Left forelimb (tissue), 1 donor: Measurements from ENCODE around the gene IPO11.
"Not testable (repeated sequence)": the region's sequence is repeated elsewhere in the genome, so short reads cannot be mapped to it uniquely, and the experiment has no call there.

Experiments used
- DNase-seq: peaks from one replicate; pipeline ENCODE4 v3.0.0-alpha.2; 2018; ENCODE audit warnings: low spot score

Gene IPO11

GRCh38 chr5:62649025-62649424 is 236.5 kb downstream of the IPO11 start:
- no peak for DNase-seq

DNA sequence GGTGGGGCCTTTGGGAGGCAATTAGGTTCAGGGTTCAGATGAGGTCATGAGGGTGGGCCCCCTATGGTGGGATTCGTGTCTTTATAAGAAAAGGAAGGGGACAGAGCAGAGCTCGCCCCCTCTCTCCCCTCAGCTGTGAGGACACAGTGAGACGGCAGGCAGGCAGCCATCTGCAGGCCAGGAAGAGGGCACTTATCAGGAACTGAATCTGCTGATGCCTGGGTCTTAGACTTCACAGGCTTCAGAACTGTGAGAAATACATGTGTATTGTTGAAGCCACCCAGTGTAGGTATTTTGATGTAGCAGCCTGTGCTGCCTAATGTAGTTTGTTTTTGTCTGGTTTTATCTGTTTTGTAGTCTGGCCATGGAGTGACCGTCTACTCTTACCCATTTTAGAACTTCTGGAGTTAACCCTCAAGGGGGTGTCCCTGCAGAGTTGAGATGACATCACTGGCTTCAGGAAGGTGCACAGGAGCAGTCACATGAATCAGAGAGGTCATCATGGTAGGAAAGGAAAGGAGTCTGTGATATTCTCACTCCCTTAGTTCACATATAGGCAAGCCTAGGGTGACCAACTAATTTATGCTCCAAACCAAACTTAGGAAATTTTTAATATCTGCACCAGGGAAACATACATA is 237.0 kb downstream of the IPO11 start:
- DNase-seq = no peak

DNA sequence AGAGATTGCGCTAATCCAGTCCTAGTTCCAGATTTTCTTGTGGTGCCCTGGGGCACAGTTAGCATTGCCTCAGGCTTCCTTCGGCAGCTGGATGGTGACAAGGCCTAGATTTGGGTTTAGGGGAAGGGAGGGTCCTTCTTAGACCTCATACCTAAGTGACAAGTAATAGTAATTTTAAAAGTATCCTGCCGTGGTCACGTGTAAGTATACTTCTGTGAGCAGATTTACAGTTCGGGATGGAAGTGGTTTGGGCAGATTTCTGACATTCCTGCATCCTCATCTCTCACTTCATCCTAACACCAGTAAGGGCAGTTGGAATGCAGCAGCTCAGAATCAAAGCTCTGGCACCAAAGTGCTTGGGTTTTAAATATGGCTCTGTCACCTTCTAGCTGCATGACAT is 237.6 kb downstream of the IPO11 start:
- no peak for DNase-seq

DNA sequence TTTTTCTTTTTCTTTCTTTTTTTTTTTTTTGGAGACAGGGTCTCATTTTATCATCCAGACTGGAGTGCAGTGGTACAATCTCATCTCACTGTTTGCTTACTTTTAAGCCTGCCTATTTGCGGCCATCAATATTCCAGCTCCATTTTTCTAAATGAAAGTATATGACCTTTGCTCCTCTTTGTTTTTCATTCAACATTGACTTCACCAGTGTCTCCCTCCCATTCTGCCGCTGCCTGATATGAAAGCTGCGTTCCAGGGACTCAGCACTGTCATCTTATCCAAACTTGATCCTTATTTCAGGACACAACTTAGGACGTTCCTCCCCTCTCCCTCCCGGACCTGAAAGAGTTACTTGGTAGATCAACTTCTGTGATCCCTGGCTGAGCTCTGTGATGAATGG is 239.7 kb downstream of the IPO11 start:
- no peak for DNase-seq

- no peak for DNase-seq
These were observed 240.7 kb downstream of the IPO11 start for GRCh38 chr5:62653001-62653863.

DNA sequence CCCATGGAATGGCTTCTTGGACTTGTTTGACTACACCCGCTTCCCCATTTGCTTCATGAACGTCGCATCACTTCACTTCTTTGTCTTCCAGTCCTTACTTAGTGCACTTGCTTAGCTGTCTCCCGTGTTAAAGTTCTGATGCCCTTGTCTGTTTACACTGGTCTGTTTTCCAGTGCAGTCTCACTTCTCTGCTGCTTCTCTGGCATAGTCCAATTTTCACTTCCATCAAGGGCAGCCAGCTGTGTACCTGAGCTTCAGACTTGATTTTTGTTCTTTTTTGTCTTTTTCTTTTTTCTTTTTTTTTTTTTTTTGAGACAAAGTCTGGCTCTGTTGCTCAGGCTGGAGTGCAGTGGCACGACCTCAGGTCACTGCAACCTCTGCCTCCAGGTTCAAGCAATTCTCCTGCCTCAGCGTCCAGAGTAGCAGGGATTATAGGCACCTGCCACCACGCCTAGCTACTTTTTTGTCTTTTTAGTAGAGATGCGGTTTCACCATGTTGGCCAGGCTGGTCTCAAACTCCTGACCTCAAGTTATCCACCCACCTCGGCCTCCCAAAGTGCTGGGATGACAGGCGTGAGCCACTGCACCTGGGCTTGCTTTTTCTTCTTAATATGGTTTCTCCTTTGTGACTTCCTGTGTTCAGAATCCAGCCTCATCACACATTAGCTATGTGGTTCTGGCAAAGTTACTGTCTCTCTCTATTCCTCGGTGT is 241.5 kb downstream of the IPO11 start:
- no peak for DNase-seq

- DNase-seq = not testable (repeated sequence)
These were observed 245.2 kb downstream of the IPO11 start for GRCh38 chr5:62657772-62658171.

- no peak for DNase-seq
These were observed 248.6 kb downstream of the IPO11 start for GRCh38 chr5:62661126-62661525.

DNA sequence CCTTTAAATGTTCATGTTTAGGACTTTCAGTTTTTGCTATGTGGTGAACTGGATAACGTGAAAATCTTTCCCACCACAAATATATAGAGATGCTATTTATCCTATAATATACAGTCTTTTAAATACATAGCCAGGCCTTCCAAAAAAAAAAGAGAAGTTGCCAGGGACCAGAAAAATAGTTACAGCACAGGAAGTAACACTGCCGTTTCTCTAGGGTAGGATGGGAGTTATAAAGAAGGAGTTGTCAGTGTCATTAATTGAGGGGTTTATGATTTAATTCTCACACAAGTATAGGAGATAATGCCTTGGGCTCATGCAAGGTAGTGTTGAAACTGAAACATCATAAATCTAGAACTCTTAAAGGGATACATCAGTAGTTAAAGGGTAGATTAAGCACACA is 250.0 kb downstream of the IPO11 start:
- no peak for DNase-seq

DNA sequence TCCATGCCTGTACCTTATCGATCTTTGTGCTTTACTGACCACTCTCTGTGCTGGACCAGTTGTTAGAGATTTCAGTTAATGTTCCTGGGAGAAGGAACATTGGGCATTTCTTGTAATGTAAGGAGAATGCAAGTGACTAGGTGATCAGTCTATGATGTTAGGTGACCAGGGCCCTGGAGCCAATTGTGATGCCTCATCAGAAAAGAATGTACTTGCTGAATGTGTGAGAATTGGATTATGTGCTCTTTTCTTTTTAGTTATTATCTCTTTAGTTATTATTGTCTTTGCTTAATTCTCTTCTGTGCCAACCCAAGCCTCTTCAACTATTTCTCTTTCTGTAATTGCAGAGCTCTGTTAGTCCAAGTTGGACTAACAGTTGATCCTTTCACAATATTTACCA is 258.9 kb downstream of the IPO11 start:
- no peak for DNase-seq

DNA sequence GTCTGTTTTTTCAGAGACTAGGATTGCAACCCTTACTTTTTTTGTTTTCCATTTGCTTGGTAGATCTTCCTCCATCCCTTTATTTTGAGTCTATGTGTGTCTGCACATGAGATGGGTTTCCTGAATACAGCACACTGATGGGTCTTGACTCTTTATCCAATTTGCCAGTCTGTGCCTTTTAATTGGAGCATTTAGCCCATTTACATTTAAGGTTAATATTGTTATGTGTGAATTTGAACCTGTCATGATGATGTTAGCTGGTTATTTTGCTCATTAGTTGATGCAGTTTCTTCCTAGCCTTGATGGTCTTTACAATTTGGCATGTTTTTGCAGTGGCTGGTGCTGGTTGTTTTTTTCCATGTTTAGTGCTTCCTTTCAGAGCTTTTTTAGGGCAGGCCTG is 264.0 kb downstream of the IPO11 start:
- not testable (repeated sequence) for DNase-seq
